Heart left ventricle (tissue), 16 donors: Measurements from ENCODE around the gene OGT. TPM values are rescaled to one million over a fixed set of nuclear protein-coding genes. Genes with fewer than 3 reads are reported as not detected.

ENCODE experiments used
- ATAC-seq, 4 donors: fragments of 200-7000 bp; cut with Tn5 transposase; one replicate each; pipeline ENCODE4 v1.9.1; 2020 to 2022; ENCODE audit warnings: moderate library complexity in 4 of 4, mild to moderate bottlenecking in 3 of 4, moderate number of reproducible peaks in 1 of 4
- DNase-seq, 5 donors: peaks; one replicate each; pipeline ENCODE4 v3.0.0-alpha.2; 2020
- H3K27ac ChIP-seq, 12 donors: fragments of 200-600 bp; sonication (generic) in 4 of 12; one replicate each; pipeline versions ENCODE4 v1.5.0 to v1.8.0; 2016 to 2022; ENCODE audit warnings: mild to moderate bottlenecking in 2 of 12
- H3K27me3 ChIP-seq, 9 donors: fragments of 200-600 bp; sonication (generic) in 2 of 9; one replicate each; pipeline versions ENCODE4 v1.5.1 to v1.8.0; 2016 to 2022; ENCODE audit warnings: mild to moderate bottlenecking in 3 of 9
- H3K36me3 ChIP-seq, 9 donors: fragments of 200-600 bp; sonication (generic) in 2 of 9; one replicate each; pipeline versions ENCODE4 v1.5.0 to v1.8.0; 2018 to 2022; ENCODE audit warnings: mild to moderate bottlenecking in 2 of 9
- H3K4me1 ChIP-seq, 12 donors: fragments of 200-600 bp; sonication (generic) in 4 of 12; one replicate each; pipeline versions ENCODE4 v1.5.0 to v1.8.0; 2016 to 2022; ENCODE audit warnings: mild to moderate bottlenecking in 3 of 12
- H3K4me3 ChIP-seq, 12 donors: fragments of 200-600 bp; sonication (generic) in 4 of 12; one replicate each; pipeline versions ENCODE4 v1.5.0 to v1.8.0; 2017 to 2022; ENCODE audit warnings: mild to moderate bottlenecking in 9 of 12, moderate library complexity in 4 of 12
- H3K9me3 ChIP-seq, 12 donors: fragments of 200-600 bp; sonication (generic) in 4 of 12; one replicate each; pipeline versions ENCODE4 v1.5.0 to v1.8.0; 2016 to 2022; ENCODE audit warnings: mild to moderate bottlenecking in 1 of 12
- CTCF ChIP-seq, 12 donors: fragments of 200-600 bp; sonication (generic) in 4 of 12; IDR thresholded peaks; one replicate each; pipeline versions ENCODE4 v1.5.0 to v1.8.0; 2018 to 2022; ENCODE audit warnings: antibody characterized with exemption in 12 of 12, mild to moderate bottlenecking in 5 of 12
- POLR2A ChIP-seq, 2 donors: fragments of 450-650 bp; IDR thresholded peaks; one replicate each; pipeline ENCODE4 v1.6.1; 2017; ENCODE audit warnings: antibody characterized with exemption in 2 of 2, mild to moderate bottlenecking in 2 of 2, moderate library complexity in 2 of 2
- WGBS, 4 donors: extraction: QIAGEN DNeasy Blood & Tissue Kit in 2 of 4; methylation state at CpG; one replicate each; pipeline versions ENCODE4 v1.1.5 to v1.1.7; 2013 to 2018; 5-methylcytosine and 5-hydroxymethylcytosine counted together
- intact Hi-C, 10 donors: fragments of 100-400 bp; cut with DNase I; formaldehyde crosslinking; loops; one replicate each; pipeline versions ENCODE4 v1.11.1 to v1.14.2; 2022
- long read RNA-seq, 3 donors: library from polyadenylated mRNA; unstranded; transcript quantifications; one replicate each; pipeline ENCODE4 v2.0.0, GENCODE V29; 2020 to 2021
- polyA plus RNA-seq, 2 donors: library from polyadenylated mRNA; stranded (reverse); fragments of 200-250 nt; gene quantifications; one replicate each; pipeline ENCODE4 v1.2.3, GENCODE V29; 2013
- total RNA-seq, 9 donors: library from RNA; depleted of rRNA in 2 of 9; stranded (reverse); fragments of >200 nt in 2 of 9; fragmentation: NEBNext Ultra II Directional in 3 of 9; extraction: Animal tissue kit (Norgen Biotek cat#: 25700) in 3 of 9; gene quantifications; one replicate each; pipeline versions ENCODE4 v1.1.0 to v1.2.4, GENCODE V29; 2016 to 2023
- donor health status: ischemic (EF 13 %, LVEDD 7.1; RV severe dilation, severe dysfunction).
- donor health status: healthy with polysubstance abuse.
- donor health status: DM: no; HTN: yes; CAD: no.
- donor health status: DM: no; HTN: no; CAD: no.
- donor health status: ischemic (EF 25% LVEDD 6.9; RV normal size, moderate dysfunction).
- donor health status: ischemic (EF 25% LVEDD 5.7; RV mildly dilated, moderate dysfunction).
- donor health status: healthy.
- donor health status: DM: yes; HTN: yes; CAD: no.
- donor health status: ischemic (EF 35%, LVEDD 5.7; RV mildly dilated, moderate dysfunction).
- donor health status: nonischemic (EF 11% LVEDD 7.7; RV severe dilation, severe dysfunction).
- donor health status: DM: yes; HTN: yes; CAD: no.
- donor health status: PGD.
- donor health status: ischemic (EF 29% LVEDD 5.4; RV normal size, mild dysfunction).
- donor health status: nonischemic (EF 23%, LVEDD 6.1; RV moderate dilation, normal function).

The OGT gene
- 10 to 100 TPM; 64.8 to 84.1 (median 77.4) TPM for total RNA-seq
- 10 to 100 TPM; 20.0 to 33.3 TPM for polyA plus RNA-seq
- long read RNA-seq, donor 1, full-length matches to known transcripts = 7 of 24 reads
- long read RNA-seq, donor 1, partial matches to known transcripts = 14 of 24 reads
- long read RNA-seq, donor 1, other reads (novel, unspliced or antisense) = 3 of 24 reads
- long read RNA-seq, donor 2, full-length matches to known transcripts = 6 of 33 reads
- long read RNA-seq, donor 2, partial matches to known transcripts = 25 of 33 reads
- long read RNA-seq, donor 2, other reads (novel, unspliced or antisense) = 2 of 33 reads
- long read RNA-seq, donor 3, full-length matches to known transcripts = 7 of 15 reads
- long read RNA-seq, donor 3, partial matches to known transcripts = 4 of 15 reads
- long read RNA-seq, donor 3, other reads (novel, unspliced or antisense) = 4 of 15 reads

- Histone ChIP-seq H3K4me3 (peak within 1 kb of the TSS; percentile 53 to 99 (median 81)), H3K27ac (peak within 1 kb of the TSS; percentile 80 to 98 (median 92)), H3K9me3 (peaks cover 0 to 10% (median 0%) of the 10 kb centered on the region in 12 donors), H3K36me3 (peaks cover 0 to 8% (median 1%) of the 10 kb centered on the region in 9 donors), H3K4me1 (peaks cover 0 to 31% (median 10%) of the 10 kb centered on the region in 12 donors), H3K27me3 (no peaks in the 10 kb centered on the region)
- TF ChIP-seq POLR2A (IDR thresholded peaks at IDR 0.05) (peak; percentile 26 to 48), CTCF (IDR thresholded peaks at IDR 0.05) (no peak)
- peak; percentile 94 to 97 (median 96) for DNase-seq
- peak; percentile 91 to 97 (median 96) for ATAC-seq
- intact Hi-C loops = loop anchor here in 1 of 10 donors (5.0 kb wide), 2 partner anchors 39 to 41 kb away; no protein-coding TSS in a partner anchor
- WGBS, 4 donors = 0 to 41% (median 10%) methylated on average over 47 of the region's 47 CpGs
These were observed at the start of gene OGT for GRCh38 chrX:71532753-71533425. OGT (plus strand) TSS chrX:71533104; CDS start chrX:71533300, 196 bp downstream.

GRCh38 chrX:71487814-71488213 is 45.1 kb upstream of the OGT start:
- peaks cover 0 to 8% (median 0%) of the 10 kb centered on the region in 12 donors for H3K4me1 ChIP-seq
- intact Hi-C loops = no loop called here
- no peak for TF ChIP-seq POLR2A (IDR thresholded peaks at IDR 0.05)
- TF ChIP-seq CTCF (IDR thresholded peaks at IDR 0.05) = no peak
- H3K27me3 ChIP-seq = no peaks in the 10 kb centered on the region
- H3K9me3 ChIP-seq = no peaks in the 10 kb centered on the region
- ATAC-seq (no peak), DNase-seq (no peak)
- no peaks in the 10 kb centered on the region for H3K36me3 ChIP-seq
- no peak overlapping the region for H3K4me3 ChIP-seq
- no peak overlapping the region for H3K27ac ChIP-seq

GRCh38 chrX:71489540-71489939 is 43.4 kb upstream of the OGT start:
- ATAC-seq (no peak), DNase-seq (no peak)
- 84 to 98% (median 87%) methylated on average over 5 of the region's 5 CpGs for WGBS, 4 donors
- TF ChIP-seq POLR2A (IDR thresholded peaks at IDR 0.05) = no peak
- no peak for TF ChIP-seq CTCF (IDR thresholded peaks at IDR 0.05)
- Histone ChIP-seq H3K4me1 (peaks cover 0 to 9% (median 0%) of the 10 kb centered on the region in 12 donors), H3K27me3 (no peaks in the 10 kb centered on the region), H3K4me3 (no peak overlapping the region), H3K27ac (no peak overlapping the region), H3K36me3 (no peaks in the 10 kb centered on the region), H3K9me3 (no peaks in the 10 kb centered on the region)
- intact Hi-C loops = no loop called here
